Effector memory CD8-positive, alpha-beta T cell (primary cell): ENCODE results near the gene CYP2A6.
"Not testable (repeated sequence)": the region's sequence is repeated elsewhere in the genome, so short reads cannot be mapped to it uniquely, and the experiment has no call there.

Source experiments
- ATAC-seq: fragments of 150-1000 bp; cut with Tn5 transposase; replicated peaks from 2 replicates; pipeline ENCODE4 v1.10.0; 2021; ENCODE audit warnings: mild to moderate bottlenecking, moderate library complexity
- DNase-seq, 3 experiments: peaks; one replicate each; pipeline ENCODE4 v3.0.0; 2021
- H3K27ac Mint-ChIP-seq, 2 donors: one replicate each; pipeline ENCODE4 v1.8.0; 2022; ENCODE audit warnings: mild to moderate bottlenecking in 2 of 2, mixed read lengths in 2 of 2, moderate library complexity in 2 of 2
- H3K27me3 Mint-ChIP-seq, 2 donors: one replicate each; pipeline ENCODE4 v1.8.0; 2022; ENCODE audit warnings: mixed read lengths in 2 of 2
- H3K36me3 Mint-ChIP-seq: one replicate; pipeline ENCODE4 v1.8.0; 2022; ENCODE audit warnings: mild to moderate bottlenecking, moderate library complexity, mixed read lengths; ENCODE audit not compliant: insufficient read depth
- H3K4me1 Mint-ChIP-seq, 2 donors: one replicate each; pipeline ENCODE4 v1.8.0; 2022; ENCODE audit warnings: low read depth in 2 of 2, mixed read lengths in 2 of 2
- H3K4me3 Mint-ChIP-seq, 2 donors: one replicate each; pipeline ENCODE4 v1.8.0; 2022; ENCODE audit warnings: mild to moderate bottlenecking in 2 of 2, mixed read lengths in 2 of 2, moderate library complexity in 2 of 2
- H3K9me3 Mint-ChIP-seq, 2 donors: one replicate each; pipeline ENCODE4 v1.8.0; 2022; ENCODE audit warnings: mixed read lengths in 2 of 2

CYP2A6 gene

DNA sequence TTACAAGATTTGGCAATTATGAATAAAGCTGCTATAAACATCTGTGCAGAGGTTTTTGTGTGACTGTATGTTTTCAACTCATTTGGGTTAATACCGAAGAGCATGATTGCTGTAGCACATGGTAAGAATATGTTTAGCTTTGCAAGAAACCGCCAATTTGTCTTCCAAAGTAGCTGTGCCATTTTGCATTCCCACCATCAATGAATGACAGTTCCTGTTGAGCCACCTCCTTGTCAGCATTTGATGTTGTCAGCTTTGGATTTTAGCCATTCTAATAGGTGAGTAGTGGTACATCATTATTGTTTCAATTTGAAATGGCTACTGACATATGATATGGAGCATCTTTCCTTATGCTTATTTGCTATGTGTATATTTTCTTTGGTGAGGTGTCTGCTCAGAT is 23.6 kb upstream of the CYP2A6 start:
- not testable (repeated sequence) for H3K36me3 Mint-ChIP-seq, H3K4me3 Mint-ChIP-seq, H3K9me3 Mint-ChIP-seq, H3K27ac Mint-ChIP-seq, ATAC-seq, DNase-seq
- Mint-ChIP-seq H3K27me3 (peaks cover 46 to 61% of the 10 kb centered on the region in 2 donors), H3K4me1 (peaks cover 9 to 15% of the 10 kb centered on the region in 2 donors)

DNA sequence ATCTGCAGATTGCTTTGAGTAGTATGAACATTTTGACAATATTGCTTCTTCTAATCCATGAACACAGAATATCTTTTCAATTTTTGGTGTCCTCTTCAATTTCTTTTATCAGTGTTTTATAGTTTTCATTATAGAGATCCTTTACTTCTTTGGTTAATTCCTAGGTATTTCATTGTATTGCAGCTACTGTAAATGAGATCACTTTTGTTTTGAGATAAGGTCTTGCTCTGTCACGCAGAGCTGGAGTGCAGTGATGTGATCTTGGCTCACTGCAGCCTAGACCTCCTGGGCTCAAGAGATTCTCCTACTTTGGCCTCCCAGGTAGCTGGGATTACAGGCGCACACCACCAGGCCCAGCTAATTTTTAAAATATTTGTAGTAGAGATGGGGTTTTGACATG is 22.0 kb upstream of the CYP2A6 start:
- Mint-ChIP-seq H3K27me3 (peaks cover 39 to 59% of the 10 kb centered on the region in 2 donors), H3K9me3 (no peaks in the 10 kb centered on the region), H3K4me3 (no peak overlapping the region), H3K36me3 (no peaks in the 10 kb centered on the region), H3K4me1 (peaks cover 9 to 15% of the 10 kb centered on the region in 2 donors), H3K27ac (no peak overlapping the region)
- no peak for DNase-seq
- no peak for ATAC-seq

DNA sequence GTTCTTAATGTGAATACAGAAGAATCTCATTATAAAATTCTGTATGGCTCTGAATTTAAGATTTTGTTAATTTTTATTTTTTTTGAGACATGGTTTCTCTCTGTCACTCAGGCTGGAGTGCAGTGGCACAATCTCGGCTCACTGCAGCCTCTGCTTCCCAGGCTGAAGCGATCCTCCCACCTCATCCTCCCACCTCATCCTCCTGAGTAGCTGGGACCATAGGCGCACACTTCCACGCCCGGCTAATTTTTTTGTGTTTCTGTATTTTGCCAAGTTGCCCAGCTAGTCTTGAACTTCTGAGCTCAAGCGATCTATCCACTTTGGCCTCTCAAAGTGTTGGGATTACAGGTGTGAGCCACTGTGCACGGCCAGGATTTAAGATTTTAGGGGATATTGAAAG is 17.5 kb upstream of the CYP2A6 start:
- Mint-ChIP-seq H3K36me3 (no peaks in the 10 kb centered on the region), H3K27ac (no peak overlapping the region), H3K27me3 (peaks cover 19 to 49% of the 10 kb centered on the region in 2 donors), H3K4me3 (no peak overlapping the region), H3K4me1 (no peaks in the 10 kb centered on the region), H3K9me3 (no peaks in the 10 kb centered on the region)
- DNase-seq (no peak), ATAC-seq (no peak)

DNA sequence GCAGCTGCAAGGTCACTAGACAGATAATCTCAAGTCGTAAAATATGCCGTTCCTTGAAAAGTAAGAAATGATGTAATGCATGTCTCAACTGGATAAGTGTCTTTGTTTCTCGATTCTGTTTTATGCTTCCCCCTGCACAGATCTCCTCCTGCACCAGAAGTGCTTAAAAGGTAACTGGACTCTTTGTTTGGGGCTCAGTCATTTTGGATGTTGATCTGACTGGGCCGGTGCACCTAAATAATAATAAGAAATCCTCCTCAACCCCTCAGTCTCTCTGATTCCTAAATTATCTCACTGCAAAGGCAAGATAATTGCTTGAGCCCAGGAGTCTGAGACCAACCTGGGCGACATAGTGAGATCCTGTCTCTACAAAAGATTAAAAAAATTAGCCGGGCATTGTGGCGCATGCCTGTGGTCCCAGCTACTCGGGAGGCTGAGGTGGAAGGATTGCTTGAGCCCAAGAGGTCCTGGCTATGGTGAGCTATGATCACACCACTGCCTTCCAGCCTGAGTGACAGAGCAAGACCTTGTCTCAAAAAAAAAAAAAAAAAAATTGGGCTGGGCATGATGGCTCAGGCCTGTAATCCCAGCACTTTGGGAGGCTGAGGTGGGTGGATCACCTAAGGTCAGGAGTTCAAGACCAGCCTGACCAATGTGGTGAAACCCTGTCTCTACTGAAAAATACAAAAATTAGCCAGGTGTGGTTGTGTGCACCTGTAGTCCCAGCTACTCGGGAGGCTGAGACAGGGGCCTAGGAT is 14.7 kb upstream of the CYP2A6 start:
- not testable (repeated sequence) for H3K36me3 Mint-ChIP-seq, DNase-seq, ATAC-seq, H3K4me1 Mint-ChIP-seq, H3K9me3 Mint-ChIP-seq, H3K27ac Mint-ChIP-seq, H3K4me3 Mint-ChIP-seq
- peaks cover 8 to 39% of the 10 kb centered on the region in 2 donors for H3K27me3 Mint-ChIP-seq

DNA sequence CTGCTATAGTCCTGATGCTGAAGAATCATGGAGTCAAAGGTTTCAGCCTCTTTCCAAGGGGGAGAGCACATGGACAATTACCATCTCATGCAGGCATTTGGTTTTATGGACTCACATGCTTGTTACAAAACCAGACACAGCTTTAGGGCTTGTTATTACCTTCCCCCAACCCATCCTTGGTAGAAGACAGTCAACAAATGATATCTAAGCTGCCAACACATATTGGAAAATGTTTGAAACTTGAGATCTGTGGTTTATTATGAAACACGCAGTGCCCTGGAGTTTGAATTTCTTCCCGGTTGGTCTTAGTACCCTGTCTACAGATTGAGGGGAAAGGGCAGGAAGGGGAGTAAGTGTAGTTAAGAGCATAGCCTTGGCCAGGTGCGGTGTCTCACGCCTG is 12.5 kb upstream of the CYP2A6 start:
- Mint-ChIP-seq H3K9me3 (no peaks in the 10 kb centered on the region), H3K4me3 (no peak overlapping the region), H3K36me3 (no peaks in the 10 kb centered on the region), H3K27me3 (peaks cover 8 to 27% of the 10 kb centered on the region in 2 donors), H3K4me1 (no peaks in the 10 kb centered on the region), H3K27ac (no peak overlapping the region)
- DNase-seq (no peak), ATAC-seq (no peak)

DNA sequence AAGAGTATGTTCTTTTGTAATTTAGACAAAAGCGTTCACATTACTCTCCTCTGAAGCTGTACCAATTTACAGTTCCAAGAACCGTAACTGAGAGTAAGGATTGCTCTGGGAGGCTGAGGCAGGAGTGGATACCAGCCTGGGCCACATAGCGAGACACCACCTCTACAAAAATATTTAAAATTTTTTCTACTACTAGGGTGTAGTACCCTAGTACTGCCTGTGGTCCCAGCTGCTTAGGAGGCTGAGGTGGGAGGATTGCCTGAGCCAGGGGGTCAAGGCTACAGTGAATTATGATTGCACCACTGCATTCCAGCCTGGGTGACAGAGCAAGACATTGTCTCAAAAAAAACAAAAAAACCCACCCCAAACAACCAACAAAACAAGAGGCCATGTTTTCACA is 12.1 kb upstream of the CYP2A6 start:
- Mint-ChIP-seq H3K4me3 (no peak overlapping the region), H3K27me3 (peaks cover 8 to 22% of the 10 kb centered on the region in 2 donors), H3K9me3 (no peaks in the 10 kb centered on the region), H3K36me3 (no peaks in the 10 kb centered on the region), H3K27ac (no peak overlapping the region), H3K4me1 (no peaks in the 10 kb centered on the region)
- no peak for ATAC-seq
- no peak for DNase-seq

DNA sequence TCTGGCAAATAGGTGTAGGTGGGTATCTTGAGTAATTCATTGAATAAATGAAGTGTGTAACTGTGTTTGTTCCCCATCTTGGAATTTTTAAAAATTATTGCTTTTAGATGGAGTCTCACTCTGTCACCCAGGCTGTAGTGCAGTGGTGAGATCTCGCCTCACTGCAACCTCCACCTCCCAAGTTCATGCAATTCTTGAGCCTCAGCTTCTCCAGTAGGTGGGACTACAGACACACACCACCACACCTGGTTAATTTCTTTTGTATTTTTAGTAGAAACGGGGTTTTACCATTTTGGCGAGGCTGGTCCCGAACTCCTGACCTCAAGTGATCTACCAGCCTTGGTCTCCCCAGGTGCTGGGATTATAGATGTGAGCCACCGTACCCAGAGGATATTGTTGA is 7.9 kb upstream of the CYP2A6 start:
- Mint-ChIP-seq H3K9me3 (no peaks in the 10 kb centered on the region), H3K27me3 (peaks cover 8 to 10% of the 10 kb centered on the region in 2 donors), H3K4me1 (no peaks in the 10 kb centered on the region), H3K36me3 (no peaks in the 10 kb centered on the region), H3K4me3 (no peak overlapping the region), H3K27ac (no peak overlapping the region)
- DNase-seq (no peak), ATAC-seq (no peak)

DNA sequence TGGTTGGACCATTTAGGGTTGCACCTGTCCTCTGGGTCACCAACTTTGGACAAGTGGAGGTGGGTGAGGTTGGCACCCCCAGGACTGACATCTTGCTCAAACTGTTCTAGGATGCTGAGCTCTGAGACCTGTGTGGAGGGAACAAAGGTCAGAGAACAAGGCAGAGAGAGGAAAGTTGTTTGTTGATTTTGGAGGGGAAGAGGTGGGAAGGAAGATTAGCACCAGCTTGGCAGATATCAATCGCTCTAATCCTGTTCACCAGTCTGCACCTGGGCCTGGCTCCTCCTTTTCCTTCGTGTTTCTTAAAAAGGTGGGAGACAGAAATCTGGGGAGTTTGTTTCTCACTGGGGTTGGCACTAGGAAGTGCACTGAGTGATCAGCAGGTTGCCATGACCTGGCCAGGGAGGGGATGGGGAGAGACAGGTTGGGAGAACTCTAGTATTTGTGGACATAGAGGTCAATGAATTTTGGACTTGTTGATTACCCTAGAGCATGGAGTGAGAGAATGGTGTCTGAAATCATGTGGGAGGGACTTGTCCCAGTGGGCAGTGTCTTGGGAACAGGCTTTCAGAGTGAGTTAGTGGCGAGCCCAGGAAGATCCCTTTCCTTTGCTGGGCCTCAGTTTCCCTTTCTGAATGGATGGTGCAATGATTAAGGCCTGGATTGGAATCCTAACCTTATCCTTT is 2.4 kb upstream of the CYP2A6 start:
- not testable (repeated sequence) for DNase-seq, H3K4me3 Mint-ChIP-seq, H3K27ac Mint-ChIP-seq, ATAC-seq, H3K9me3 Mint-ChIP-seq
- Mint-ChIP-seq H3K4me1 (peaks cover 9 to 14% of the 10 kb centered on the region in 2 donors), H3K36me3 (peaks cover 24% of the 10 kb centered on the region), H3K27me3 (peaks cover 25 to 43% of the 10 kb centered on the region in 2 donors)

DNA sequence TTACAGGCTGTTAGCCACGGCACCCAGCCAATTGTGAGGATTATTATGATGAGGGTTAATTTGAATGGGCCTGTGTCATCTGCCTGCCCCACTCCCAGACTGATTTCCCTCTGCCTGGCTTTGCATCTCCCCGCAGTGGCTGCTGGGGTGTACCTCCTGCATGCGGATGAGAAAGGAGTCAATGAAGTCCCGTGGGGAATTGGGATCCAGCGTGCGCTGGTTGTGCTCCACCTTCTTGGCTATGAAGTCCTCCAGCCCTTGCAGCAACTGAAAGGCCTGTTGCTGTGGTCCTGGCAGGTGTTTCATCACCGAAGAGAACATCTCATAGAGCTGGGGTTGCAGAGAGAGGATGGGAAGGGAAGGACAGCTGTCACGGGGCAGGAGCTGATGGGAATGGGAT is 3.5 kb downstream of the CYP2A6 start:
- DNase-seq, H3K9me3 Mint-ChIP-seq, ATAC-seq: not testable (repeated sequence)
- H3K27me3 Mint-ChIP-seq: peaks cover 35 to 49% of the 10 kb centered on the region in 2 donors
- peak overlapping the region in 1 of 2 donors; percentile 62 for H3K27ac Mint-ChIP-seq
- H3K36me3 Mint-ChIP-seq: peaks cover 26% of the 10 kb centered on the region
- peak overlapping the region in 1 of 2 donors; percentile 23 for H3K4me3 Mint-ChIP-seq
- H3K4me1 Mint-ChIP-seq: peaks cover 27 to 37% of the 10 kb centered on the region in 2 donors

DNA sequence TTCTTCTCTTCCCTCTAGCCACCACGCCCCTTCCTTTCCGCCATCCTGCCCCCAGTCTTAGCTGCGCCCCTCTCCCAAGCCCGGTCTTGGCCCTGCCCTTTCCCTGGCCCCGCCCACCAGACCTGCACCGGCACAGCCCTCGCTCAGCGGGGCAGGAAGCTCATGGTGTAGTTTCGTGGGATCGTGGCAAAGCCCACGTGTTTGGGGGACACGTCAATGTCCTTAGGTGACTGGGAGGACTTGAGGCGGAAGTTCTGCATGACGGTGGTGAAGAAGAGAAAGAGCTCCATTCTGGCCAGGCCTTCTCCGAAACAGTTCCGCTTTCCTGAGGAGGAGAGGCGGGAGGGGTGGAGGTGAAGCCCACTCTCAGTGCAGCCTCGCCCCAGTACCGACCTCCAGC is 6.6 kb downstream of the CYP2A6 start:
- H3K36me3 Mint-ChIP-seq: peaks cover 14% of the 10 kb centered on the region
- peak overlapping the region; percentile 65 to 74 for H3K4me3 Mint-ChIP-seq
- H3K9me3 Mint-ChIP-seq: not testable (repeated sequence)
- peak overlapping the region; percentile 89 to 90 for H3K27ac Mint-ChIP-seq
- DNase-seq (peak; percentile 70 to 78 (median 76)), ATAC-seq (peak; percentile 93)
- H3K4me1 Mint-ChIP-seq: peaks cover 19 to 28% of the 10 kb centered on the region in 2 donors
- H3K27me3 Mint-ChIP-seq: peaks cover 14 to 19% of the 10 kb centered on the region in 2 donors

DNA sequence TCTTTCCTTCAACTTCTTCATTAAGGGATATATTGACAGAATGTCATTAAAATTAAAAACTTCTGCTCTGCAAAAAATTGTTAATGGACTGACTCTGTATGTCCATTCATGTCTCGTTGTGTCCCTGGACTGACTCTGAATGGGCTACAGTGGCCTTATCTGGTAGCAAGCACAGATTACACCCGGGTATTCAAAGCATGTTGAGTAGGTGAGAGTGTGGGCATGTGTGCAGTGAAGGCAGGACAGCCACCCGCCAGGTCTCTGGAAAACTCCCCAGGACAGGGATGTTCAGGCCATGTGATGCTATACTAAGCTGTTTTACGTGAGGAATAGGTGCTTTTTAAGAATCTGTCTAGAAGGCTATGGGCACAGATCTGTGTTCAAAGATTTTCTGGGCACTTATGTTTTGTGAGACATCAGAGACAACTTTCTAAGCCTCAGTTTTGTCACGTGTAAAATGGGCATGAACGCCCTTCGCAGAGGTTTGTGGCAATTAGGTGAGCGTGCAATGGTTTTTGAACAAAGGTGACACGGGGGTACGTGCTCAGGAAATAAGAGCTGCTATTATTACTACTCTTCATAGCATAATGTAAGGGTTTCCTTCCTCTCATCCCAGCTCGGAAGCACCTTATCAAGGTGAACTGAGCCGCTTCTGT is 7.1 kb downstream of the CYP2A6 start:
- Mint-ChIP-seq H3K4me3 (peak overlapping the region; percentile 65 to 74), H3K4me1 (peaks cover 18 to 25% of the 10 kb centered on the region in 2 donors), H3K27me3 (peaks cover 13 to 14% of the 10 kb centered on the region in 2 donors), H3K27ac (peak overlapping the region; percentile 89 to 90)
- ATAC-seq: peak; percentile 53
- H3K9me3 Mint-ChIP-seq, DNase-seq, H3K36me3 Mint-ChIP-seq: not testable (repeated sequence)

DNA sequence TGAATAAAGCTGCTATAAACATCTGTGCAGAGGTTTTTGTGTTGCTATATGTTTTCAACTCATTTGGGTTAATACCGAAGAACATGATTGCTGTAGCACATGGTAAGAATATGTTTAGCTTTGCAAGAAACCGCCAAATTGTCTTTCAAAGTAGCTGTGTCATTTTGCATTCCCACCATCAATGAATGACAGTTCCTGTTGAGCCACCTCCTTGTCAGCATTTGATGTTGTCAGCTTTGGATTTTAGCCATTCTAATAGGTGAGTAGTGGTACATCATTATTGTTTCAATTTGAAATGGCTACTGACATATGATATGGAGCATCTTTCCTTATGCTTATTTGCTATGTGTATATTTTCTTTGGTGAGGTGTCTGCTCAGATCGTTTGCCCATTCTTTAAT is 8.2 kb downstream of the CYP2A6 start:
- not testable (repeated sequence) for ATAC-seq, DNase-seq, H3K4me3 Mint-ChIP-seq, H3K27me3 Mint-ChIP-seq, H3K36me3 Mint-ChIP-seq, H3K9me3 Mint-ChIP-seq, H3K27ac Mint-ChIP-seq
- peaks cover 18 to 20% of the 10 kb centered on the region in 2 donors for H3K4me1 Mint-ChIP-seq

DNA sequence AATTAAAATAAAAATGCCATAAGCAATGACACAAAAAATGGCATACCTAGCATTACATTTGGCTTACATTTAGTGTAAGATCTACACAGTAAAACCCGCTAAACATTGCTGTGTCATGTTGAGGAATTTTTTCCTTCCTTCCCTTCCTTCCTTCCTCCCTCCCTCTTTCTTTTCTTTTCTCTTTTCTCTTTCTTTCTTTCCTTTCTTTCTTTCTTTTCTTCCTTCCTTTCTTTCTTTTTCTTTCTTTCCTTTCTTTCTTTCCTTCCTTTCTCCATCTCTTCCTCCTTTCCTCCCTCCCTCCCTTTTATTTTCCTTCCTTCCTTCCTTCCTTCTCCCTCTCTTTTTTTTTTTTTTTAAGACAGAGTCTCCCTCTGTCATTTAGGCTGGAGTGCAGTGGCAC is 11.8 kb downstream of the CYP2A6 start:
- not testable (repeated sequence) for ATAC-seq, H3K4me1 Mint-ChIP-seq, H3K9me3 Mint-ChIP-seq, H3K36me3 Mint-ChIP-seq, DNase-seq, H3K27me3 Mint-ChIP-seq, H3K4me3 Mint-ChIP-seq, H3K27ac Mint-ChIP-seq
